Neuronal stem cell (in vitro differentiated cells): Measurements from ENCODE around the gene N4BP3.
A peak's percentile ranks its signal among the peaks of the same experiment; 100 is the strongest.
"Not testable (repeated sequence)": the region's sequence is repeated elsewhere in the genome, so short reads cannot be mapped to it uniquely, and the experiment has no call there.

Experiments
- DNase-seq: peaks from one replicate; pipeline ENCODE4 v3.0.0-alpha.2; 2013; ENCODE audit warnings: low spot score
- H2AFZ ChIP-seq: one replicate; pipeline ENCODE4 v1.6.1; 2013; ENCODE audit warnings: mild to moderate bottlenecking, low read length, inconsistent platforms
- H2AK5ac ChIP-seq: 2 replicates; pipeline ENCODE4 v1.6.1; 2013; ENCODE audit warnings: low read depth, mild to moderate bottlenecking, inconsistent platforms, low read length, moderate library complexity, mixed read lengths
- H2BK120ac ChIP-seq: 2 replicates; pipeline ENCODE4 v1.6.1; 2013; ENCODE audit warnings: low read depth, mild to moderate bottlenecking, inconsistent platforms, low read length, moderate library complexity, mixed read lengths
- H2BK12ac ChIP-seq: one replicate; pipeline ENCODE4 v1.6.1; 2013; ENCODE audit warnings: low read length, inconsistent platforms
- H2BK15ac ChIP-seq: 2 replicates; pipeline ENCODE4 v1.6.1; 2013; ENCODE audit warnings: mild to moderate bottlenecking, low read length, inconsistent platforms, mixed read lengths
- H2BK5ac ChIP-seq: one replicate; pipeline ENCODE4 v1.6.1; 2013; ENCODE audit warnings: inconsistent platforms, mild to moderate bottlenecking, low read length, moderate library complexity
- H3K14ac ChIP-seq: one replicate; pipeline ENCODE4 v1.6.1; 2013; ENCODE audit warnings: low read length, inconsistent platforms
- H3K18ac ChIP-seq: 2 replicates; pipeline ENCODE4 v1.6.1; 2013; ENCODE audit warnings: low read length, inconsistent platforms
- H3K23ac ChIP-seq: 2 replicates; pipeline ENCODE4 v1.6.1; 2013; ENCODE audit warnings: low read depth, mild to moderate bottlenecking, mixed read lengths, low read length, inconsistent platforms; ENCODE audit not compliant: poor library complexity
- H3K27ac ChIP-seq: replicated peaks from 3 replicates; pipeline ENCODE4 v1.5.1; 2013; ENCODE audit warnings: low read length, inconsistent platforms
- H3K27me3 ChIP-seq, 3 experiments: 2 replicates each; pipeline ENCODE4 v1.6.1; 2013; ENCODE audit warnings: low read length in 3 of 3, mild to moderate bottlenecking in 2 of 3, inconsistent platforms in 1 of 3, low read depth in 1 of 3, mixed read lengths in 1 of 3, moderate library complexity in 1 of 3; ENCODE audit not compliant: control insufficient read depth in 3 of 3, insufficient read depth in 3 of 3
- H3K36me3 ChIP-seq, 2 donors: replicated peaks in 1 of 2; 2 replicates each; pipeline ENCODE4 v1.6.1; 2013; ENCODE audit warnings: low read length in 2 of 2; ENCODE audit not compliant: control insufficient read depth in 2 of 2, insufficient read depth in 2 of 2
- H3K4ac ChIP-seq: 2 replicates; pipeline ENCODE4 v1.6.1; 2013; ENCODE audit warnings: inconsistent platforms, mild to moderate bottlenecking, low read length, moderate library complexity
- H3K4me1 ChIP-seq, 2 donors: 1 replicate in 1 of 2; 2 replicates in 1 of 2; pipeline ENCODE4 v1.6.1; 2013; ENCODE audit warnings: low read length in 2 of 2, low read depth in 1 of 2; ENCODE audit not compliant: control insufficient read depth in 2 of 2, insufficient read depth in 1 of 2
- H3K4me2 ChIP-seq: one replicate; pipeline ENCODE4 v1.6.1; 2013; ENCODE audit warnings: mild to moderate bottlenecking, low read length, inconsistent platforms; ENCODE audit not compliant: insufficient read depth, poor library complexity, severe bottlenecking
- H3K4me3 ChIP-seq, 2 donors: 2 replicates each; pipeline ENCODE4 v1.5.1; 2013; ENCODE audit warnings: low read length in 2 of 2, mild to moderate bottlenecking in 2 of 2, inconsistent platforms in 1 of 2, moderate library complexity in 1 of 2
- H3K79me1 ChIP-seq: one replicate; pipeline ENCODE4 v1.6.1; 2013; ENCODE audit warnings: low read depth, mild to moderate bottlenecking, inconsistent platforms, low read length, moderate library complexity
- H3K9ac ChIP-seq: one replicate; pipeline ENCODE4 v1.6.1; 2013; ENCODE audit warnings: mild to moderate bottlenecking, low read depth, low read length, inconsistent platforms; ENCODE audit not compliant: poor library complexity
- H3K9me3 ChIP-seq, 2 donors: replicated peaks in 1 of 2; 2 replicates each; pipeline versions ENCODE3 to v1.6.1; 2013; ENCODE audit warnings: low read length in 2 of 2, mild to moderate bottlenecking in 2 of 2, inconsistent platforms in 1 of 2, low read depth in 1 of 2, mixed read lengths in 1 of 2, moderate library complexity in 1 of 2; ENCODE audit not compliant: control insufficient read depth in 2 of 2, insufficient read depth in 1 of 2
- H4K8ac ChIP-seq: one replicate; pipeline ENCODE4 v1.6.1; 2013; ENCODE audit warnings: low read depth, mild to moderate bottlenecking, inconsistent platforms, low read length, moderate library complexity
- H4K91ac ChIP-seq: one replicate; pipeline ENCODE4 v1.6.1; 2013; ENCODE audit warnings: low read length, low read depth, mild to moderate bottlenecking, inconsistent platforms; ENCODE audit not compliant: poor library complexity
- WGBS, 2 donors: extraction: QIAGEN DNeasy Blood & Tissue Kit; methylation state at CpG; one replicate each; pipeline ENCODE4 v1.1.7; 2013; ENCODE audit warnings: missing lambda C conversion rate in 2 of 2, mixed read lengths in 1 of 2; ENCODE audit not compliant: insufficient read length in 2 of 2, insufficient replicate concordance in 1 of 2; ENCODE audit errors: extremely low coverage in 2 of 2; 5-methylcytosine and 5-hydroxymethylcytosine counted together

N4BP3 gene

GRCh38 chr5:178071108-178071507 lies 42.2 kb upstream of the N4BP3 start:
- H2AK5ac ChIP-seq: no peak overlapping the region
- no peak for DNase-seq
- H3K27me3 ChIP-seq: peaks cover 0 to 20% (median 3%) of the 10 kb centered on the region in 3 experiments
- no peak overlapping the region for H3K18ac ChIP-seq
- H3K14ac ChIP-seq: no peak overlapping the region
- H3K4me1 ChIP-seq: peaks cover 2 to 4% of the 10 kb centered on the region in 2 donors
- no peak overlapping the region for H3K4ac ChIP-seq
- WGBS, 2 donors: no CpG with 5 or more reads among the region's 4 CpGs
- no peak overlapping the region for H3K9ac ChIP-seq
- H2BK15ac ChIP-seq: no peak overlapping the region
- peak overlapping the region; percentile 66 for H2BK5ac ChIP-seq
- H2AFZ ChIP-seq: no peak overlapping the region
- H3K9me3 ChIP-seq: no peaks in the 10 kb centered on the region
- no peak overlapping the region for H3K27ac ChIP-seq
- peak overlapping the region; percentile 84 for H2BK12ac ChIP-seq
- H3K4me3 ChIP-seq: no peak overlapping the region
- H4K91ac ChIP-seq: no peak overlapping the region
- H3K4me2 ChIP-seq: no peak overlapping the region
- no peak overlapping the region for H4K8ac ChIP-seq
- H3K79me1 ChIP-seq: no peaks in the 10 kb centered on the region
- no peak overlapping the region for H3K23ac ChIP-seq
- no peak overlapping the region for H2BK120ac ChIP-seq
- H3K36me3 ChIP-seq: no peaks in the 10 kb centered on the region

- peaks cover 0 to 17% (median 3%) of the 10 kb centered on the region in 3 experiments for H3K27me3 ChIP-seq
- no peak overlapping the region for H2BK5ac ChIP-seq
- no peak overlapping the region for H2AFZ ChIP-seq
- no peak overlapping the region for H3K4me2 ChIP-seq
- no peaks in the 10 kb centered on the region for H3K36me3 ChIP-seq
- no peak overlapping the region for H3K23ac ChIP-seq
- WGBS, 2 donors: no CpG with 5 or more reads among the region's 10 CpGs
- H3K4me1 ChIP-seq: peaks cover 2 to 4% of the 10 kb centered on the region in 2 donors
- no peak overlapping the region for H3K4me3 ChIP-seq
- H3K14ac ChIP-seq: no peak overlapping the region
- no peak overlapping the region for H3K18ac ChIP-seq
- no peak overlapping the region for H3K4ac ChIP-seq
- H4K91ac ChIP-seq: no peak overlapping the region
- DNase-seq: no peak
- no peak overlapping the region for H2BK15ac ChIP-seq
- H2BK12ac ChIP-seq: no peak overlapping the region
- H2BK120ac ChIP-seq: no peak overlapping the region
- H3K9me3 ChIP-seq: no peaks in the 10 kb centered on the region
- no peak overlapping the region for H3K9ac ChIP-seq
- H3K79me1 ChIP-seq: no peaks in the 10 kb centered on the region
- H4K8ac ChIP-seq: no peak overlapping the region
- no peak overlapping the region for H3K27ac ChIP-seq
- H2AK5ac ChIP-seq: no peak overlapping the region
Measured at GRCh38 chr5:178072749-178073148, 40.6 kb upstream of the N4BP3 start.

- Histone ChIP-seq H2BK5ac (no peak overlapping the region), H3K18ac (no peak overlapping the region), H2BK15ac (no peak overlapping the region), H3K23ac (no peak overlapping the region), H2AFZ (no peak overlapping the region), H3K79me1 (no peaks in the 10 kb centered on the region), H3K27me3 (peaks cover 0 to 20% (median 3%) of the 10 kb centered on the region in 3 experiments), H4K8ac (no peak overlapping the region), H2AK5ac (no peak overlapping the region), H3K4me3 (no peak overlapping the region), H2BK120ac (no peak overlapping the region), H3K4me2 (no peak overlapping the region), H3K9me3 (no peaks in the 10 kb centered on the region), H3K36me3 (no peaks in the 10 kb centered on the region), H3K9ac (no peak overlapping the region), H3K27ac (no peak overlapping the region), H3K14ac (no peak overlapping the region), H3K4ac (no peak overlapping the region), H4K91ac (no peak overlapping the region), H2BK12ac (no peak overlapping the region), H3K4me1 (peaks cover 2% of the 10 kb centered on the region in 2 donors)
- no CpG with 5 or more reads among the region's 14 CpGs for WGBS, 2 donors
- no peak for DNase-seq
Measured at GRCh38 chr5:178074266-178074952, 38.9 kb upstream of the N4BP3 start.

- H3K4me2 ChIP-seq, H3K36me3 ChIP-seq, H4K91ac ChIP-seq, H2BK5ac ChIP-seq, H3K4ac ChIP-seq, H3K4me3 ChIP-seq, H3K18ac ChIP-seq, H2BK12ac ChIP-seq, H3K9ac ChIP-seq, H2AFZ ChIP-seq, H3K27ac ChIP-seq, H3K14ac ChIP-seq, H3K23ac ChIP-seq, H2AK5ac ChIP-seq, H2BK15ac ChIP-seq, H2BK120ac ChIP-seq, H4K8ac ChIP-seq, H3K4me1 ChIP-seq, H3K9me3 ChIP-seq, H3K79me1 ChIP-seq, DNase-seq: not testable (repeated sequence)
- no CpG with 5 or more reads among the region's 4 CpGs for WGBS, 2 donors
- peaks cover 0 to 35% (median 3%) of the 10 kb centered on the region in 3 experiments for H3K27me3 ChIP-seq
Measured at GRCh38 chr5:178076965-178077364, 36.4 kb upstream of the N4BP3 start.
